ENCODE measurements around the gene PDCD2L.
"Not testable (repeated sequence)": the region's sequence is repeated elsewhere in the genome, so short reads cannot be mapped to it uniquely, and the experiment has no call there.

Gene PDCD2L, protein sequence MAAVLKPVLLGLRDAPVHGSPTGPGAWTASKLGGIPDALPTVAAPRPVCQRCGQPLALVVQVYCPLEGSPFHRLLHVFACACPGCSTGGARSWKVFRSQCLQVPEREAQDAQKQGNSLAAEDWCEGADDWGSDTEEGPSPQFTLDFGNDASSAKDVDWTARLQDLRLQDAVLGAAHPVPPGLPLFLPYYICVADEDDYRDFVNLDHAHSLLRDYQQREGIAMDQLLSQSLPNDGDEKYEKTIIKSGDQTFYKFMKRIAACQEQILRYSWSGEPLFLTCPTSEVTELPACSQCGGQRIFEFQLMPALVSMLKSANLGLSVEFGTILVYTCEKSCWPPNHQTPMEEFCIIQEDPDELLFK

GRCh38 chr19:34404109-34404909, at the start of gene PDCD2L:
Gene PDCD2L (plus strand): TSS chr19:34404399. CDS start chr19:34404431, 32 bp downstream.
- peak; percentile 73 for DNase-seq

DNA sequence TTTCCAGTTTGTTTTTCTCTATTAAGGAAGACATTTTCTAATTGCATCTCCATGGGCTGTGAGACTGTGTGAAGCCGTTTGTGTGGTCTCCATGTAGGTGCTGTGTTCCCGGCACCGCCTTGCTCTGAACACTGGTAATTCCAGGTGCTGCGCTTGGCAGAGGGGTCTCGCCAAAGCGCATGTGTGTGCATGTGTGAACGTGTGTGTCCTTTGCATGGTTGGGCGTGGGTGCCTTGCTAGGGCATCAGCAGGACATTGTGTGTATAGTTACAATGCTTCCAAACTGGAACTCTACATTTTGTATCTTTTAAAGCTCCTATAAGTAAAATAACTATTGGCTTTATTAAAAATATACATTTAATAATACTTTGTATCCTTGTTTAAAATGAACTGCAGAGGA, 49.0 kb upstream of the PDCD2L start:
- DNase-seq: no peak

- no peak for DNase-seq
Measured at GRCh38 chr19:34356875-34357274, 47.3 kb upstream of the PDCD2L start.

DNA sequence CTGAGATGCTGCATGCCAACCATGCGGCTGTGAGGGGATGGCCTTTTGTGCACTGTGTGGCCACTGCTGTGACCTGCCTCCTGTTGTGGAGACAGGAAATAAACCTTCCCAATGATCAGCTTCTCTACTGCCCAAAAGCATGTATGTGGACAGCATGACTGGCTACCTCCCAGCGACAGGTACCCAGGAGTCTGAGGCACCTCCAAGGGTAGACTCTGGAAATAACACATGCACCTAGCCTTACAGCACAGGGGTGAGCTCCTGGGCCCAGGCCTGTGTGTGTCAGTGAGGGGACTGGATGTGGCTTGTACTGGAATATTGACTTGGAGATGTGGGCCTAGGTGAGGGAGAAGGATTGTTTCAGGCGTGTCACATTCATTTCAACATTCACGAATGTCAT, 46.8 kb upstream of the PDCD2L start:
- no peak for DNase-seq

DNA sequence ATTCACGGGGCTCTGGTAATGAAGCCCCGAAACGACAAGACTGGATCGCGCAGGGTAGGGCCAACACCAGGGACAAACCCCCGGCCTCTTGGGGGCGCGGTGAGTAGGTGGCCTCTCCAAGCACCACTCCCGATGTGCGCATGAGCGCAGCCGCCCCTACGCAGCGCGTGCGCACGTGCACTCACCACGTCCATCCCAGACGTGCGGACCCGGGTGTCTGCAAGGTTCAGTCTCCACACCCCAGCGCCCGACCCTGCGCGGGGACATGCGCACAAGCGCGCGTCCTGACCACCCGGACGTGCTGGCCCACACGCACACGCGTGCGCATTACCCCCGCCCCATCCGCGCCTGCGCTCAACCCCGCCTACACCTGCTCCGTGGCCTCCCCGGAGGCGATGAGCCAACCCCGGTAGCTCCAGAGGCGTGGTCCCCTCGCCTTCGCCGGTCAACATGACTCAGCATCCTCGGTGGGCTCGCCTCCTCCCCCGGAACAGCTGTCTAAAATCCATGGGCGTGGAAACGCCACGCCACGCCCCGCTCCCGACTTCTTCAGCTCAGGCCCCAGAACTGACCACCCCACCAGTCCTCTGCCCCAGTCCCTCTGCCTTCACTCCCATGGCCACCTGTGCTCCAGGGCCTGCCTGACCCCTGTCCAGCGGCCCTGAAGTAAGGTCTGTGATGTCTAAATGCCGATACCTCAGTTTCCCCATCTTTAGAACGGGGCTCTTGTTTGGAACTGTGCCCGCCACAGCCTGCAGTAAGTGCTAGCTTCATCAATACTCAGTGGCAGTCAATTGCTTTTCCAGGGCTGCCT, 44.9 kb upstream of the PDCD2L start:
- peak; percentile 94 for DNase-seq

DNA sequence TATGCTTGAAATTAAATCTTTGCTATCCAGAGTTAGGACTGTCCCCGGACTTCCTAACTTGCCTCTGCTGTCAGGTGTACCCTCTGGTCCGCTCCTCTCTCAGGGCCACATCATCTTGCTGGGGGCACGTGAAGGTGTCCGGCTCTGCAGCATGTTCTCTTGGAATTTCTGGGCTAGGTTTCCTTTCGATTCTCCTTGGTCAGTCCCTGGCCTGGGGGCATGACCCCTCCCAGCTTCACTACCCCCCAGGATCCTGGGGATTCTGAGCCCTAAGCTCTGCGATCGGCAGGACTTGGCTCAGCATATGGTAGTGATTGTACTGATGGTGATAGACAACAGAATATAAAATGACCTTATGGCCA, 44.3 kb upstream of the PDCD2L start:
- no peak for DNase-seq

GRCh38 chr19:34360354-34360909, 43.8 kb upstream of the PDCD2L start:
- DNase-seq: no peak

DNA sequence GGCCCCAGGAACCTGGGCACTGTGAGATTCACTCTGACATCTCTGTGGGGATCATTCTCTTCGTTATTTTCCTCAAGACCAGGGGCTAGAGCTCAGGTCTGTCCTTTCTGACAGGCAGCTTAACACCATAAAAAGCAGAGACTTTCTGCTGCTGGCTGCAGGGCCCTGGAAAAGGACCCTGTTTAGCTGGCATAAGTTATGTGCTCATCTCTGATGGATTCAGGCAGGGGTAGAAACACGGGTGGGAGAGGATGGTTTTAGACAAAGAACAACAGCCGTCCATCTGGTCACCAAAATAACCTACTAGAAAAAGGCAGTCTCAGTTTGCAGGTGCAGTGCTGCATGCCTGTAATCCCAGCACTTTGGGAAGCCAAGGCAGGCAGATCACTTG, 41.5 kb upstream of the PDCD2L start:
- no peak for DNase-seq

DNA sequence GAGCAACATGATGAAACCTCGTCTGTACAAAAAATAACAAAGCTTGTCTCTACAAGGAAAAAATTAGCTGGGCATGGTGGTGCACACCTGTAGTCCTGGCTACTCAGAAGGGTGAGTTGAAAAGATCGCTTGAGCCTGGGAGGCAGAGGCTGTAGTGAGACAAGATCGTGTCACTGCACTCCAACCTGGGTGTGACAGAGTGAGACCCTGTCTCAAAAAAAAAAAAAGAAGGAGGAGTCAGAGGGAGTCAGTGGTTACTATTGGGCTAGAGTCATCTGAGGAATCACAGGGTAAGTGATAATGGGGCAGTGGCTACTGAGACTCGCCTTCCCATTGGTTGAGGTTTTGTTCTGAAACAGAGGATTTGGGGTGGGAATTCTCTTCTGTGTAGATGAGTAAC, 41.1 kb upstream of the PDCD2L start:
- DNase-seq: no peak

GRCh38 chr19:34363930-34364329, 40.3 kb upstream of the PDCD2L start:
- no peak for DNase-seq

- DNase-seq: no peak
Measured at GRCh38 chr19:34364462-34364829, 39.8 kb upstream of the PDCD2L start.

DNA sequence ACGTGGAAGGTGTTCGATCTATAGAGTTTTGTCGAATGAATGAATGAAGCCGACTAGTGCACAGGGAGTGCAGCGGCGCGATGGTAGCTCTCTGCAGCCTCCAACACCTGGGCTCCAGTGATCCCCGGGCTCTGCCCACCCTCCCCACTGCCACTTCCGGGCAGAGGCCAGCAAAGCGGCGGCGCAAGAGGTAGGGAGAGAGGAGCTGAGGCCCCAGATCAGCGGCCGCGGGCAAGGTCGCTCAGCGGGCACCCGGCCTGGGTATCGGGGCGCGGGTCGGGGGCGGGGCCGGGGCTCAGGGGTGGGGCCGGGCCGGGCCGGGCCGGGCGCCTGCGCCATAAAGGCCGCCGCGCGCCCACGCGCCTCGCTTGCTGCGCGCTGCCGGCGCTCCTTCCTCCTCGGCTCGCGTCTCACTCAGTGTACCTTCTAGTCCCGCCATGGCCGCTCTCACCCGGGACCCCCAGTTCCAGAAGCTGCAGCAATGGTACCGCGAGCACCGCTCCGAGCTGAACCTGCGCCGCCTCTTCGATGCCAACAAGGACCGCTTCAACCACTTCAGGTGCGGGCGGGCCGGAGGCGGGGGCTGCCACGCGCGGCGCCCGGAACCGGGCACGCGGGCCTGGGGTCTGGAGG, 39.3 kb upstream of the PDCD2L start, which contains the start of gene GPI:
GPI (plus strand) TSS at position 367 of the 633 bp plus-strand sequence; CDS start at position 438, 71 bp downstream.
- no peak for DNase-seq

- no peak for DNase-seq
Measured at GRCh38 chr19:34365463-34366401, 38.5 kb upstream of the PDCD2L start.

GRCh38 chr19:34366738-34367623, 37.2 kb upstream of the PDCD2L start:
- no peak for DNase-seq

- no peak for DNase-seq
Measured at GRCh38 chr19:34367624-34367957, 36.6 kb upstream of the PDCD2L start.

GRCh38 chr19:34368338-34368737, 35.9 kb upstream of the PDCD2L start:
- DNase-seq: no peak

- not testable (repeated sequence) for DNase-seq
Measured at GRCh38 chr19:34369166-34369565, 35.0 kb upstream of the PDCD2L start.

- no peak for DNase-seq
Measured at GRCh38 chr19:34370117-34370516, 34.1 kb upstream of the PDCD2L start.

- DNase-seq: no peak
Measured at GRCh38 chr19:34370983-34371382, 33.2 kb upstream of the PDCD2L start.

- DNase-seq: no peak
Measured at GRCh38 chr19:34373601-34374288, 30.5 kb upstream of the PDCD2L start.

All from DMS 273 treated with DMSO at 0.1 percent for 48 hours (cell line).